ENCODE results near the gene TNXB.
"Not testable (repeated sequence)": the region's sequence is repeated elsewhere in the genome, so short reads cannot be mapped to it uniquely, and the experiment has no call there.

The TNXB gene

GRCh38 chr6:32045811-32046449, 63.2 kb downstream of the TNXB start:
- no peak for TF ChIP-seq POLR2A (IDR thresholded peaks at IDR 0.05; ENCODE audit: low read depth, low read length)
- no peak for TF ChIP-seq POLR2AphosphoS5 (IDR thresholded peaks at IDR 0.05; ENCODE audit: low read depth, low read length)
- no peak for TF ChIP-seq PAX5 (IDR thresholded peaks at IDR 0.05; ENCODE audit: insufficient read depth, low read length, severe bottlenecking)
- no peak for TF ChIP-seq SPI1 (IDR thresholded peaks at IDR 0.05; ENCODE audit: low read depth, low read length)
- no peak for FAIRE-seq
- DNase-seq (ENCODE audit: insufficient read length, low spot score): no peak

GRCh38 chr6:32044916-32045315, 64.2 kb downstream of the TNXB start:
- not testable (repeated sequence) for FAIRE-seq; DNase-seq (ENCODE audit: insufficient read length, low spot score)

DNA sequence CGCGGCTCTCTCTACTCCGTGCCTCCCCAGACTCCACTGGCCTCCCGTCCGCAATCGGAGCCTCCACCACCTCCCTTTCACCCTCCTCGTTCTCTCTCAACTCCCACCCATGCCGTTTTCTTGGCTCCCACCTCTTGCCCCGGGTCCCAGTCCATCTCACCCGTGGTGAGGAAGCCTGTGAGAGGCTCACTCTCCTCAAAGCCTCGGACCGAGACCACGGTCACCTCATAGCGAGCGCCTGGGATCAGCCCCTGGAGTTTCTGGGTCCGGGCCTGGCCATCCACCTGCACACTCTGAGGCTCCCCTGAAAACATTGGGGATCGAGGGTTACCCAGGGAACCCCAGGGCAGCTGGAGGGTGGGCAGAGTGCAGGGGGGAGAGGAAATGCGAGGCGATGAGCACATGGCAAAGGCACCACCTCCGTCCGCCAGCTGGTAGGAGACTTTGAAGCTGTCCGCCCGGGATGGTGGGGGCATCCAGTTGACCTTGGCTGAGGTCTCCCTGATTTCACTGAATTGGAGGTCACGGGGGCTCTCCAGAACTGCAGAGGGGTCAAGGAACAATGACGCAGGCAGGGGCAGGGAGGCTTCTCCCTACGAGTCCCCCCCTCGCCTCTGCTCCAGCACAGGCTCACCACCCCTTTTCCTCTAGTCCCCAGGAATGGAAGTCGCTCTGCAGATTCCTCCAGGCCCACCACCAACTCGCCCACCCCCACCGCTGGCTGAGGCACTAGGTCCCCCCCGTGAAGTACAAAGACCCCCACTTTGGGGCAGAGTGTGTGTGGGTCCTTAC, 65.4 kb downstream of the TNXB start:
- not testable (repeated sequence) for FAIRE-seq; DNase-seq (ENCODE audit: insufficient read length, low spot score)

- not testable (repeated sequence) for FAIRE-seq; DNase-seq (ENCODE audit: insufficient read length, low spot score)
Measured at GRCh38 chr6:32042276-32042675, 66.9 kb downstream of the TNXB start.

DNA sequence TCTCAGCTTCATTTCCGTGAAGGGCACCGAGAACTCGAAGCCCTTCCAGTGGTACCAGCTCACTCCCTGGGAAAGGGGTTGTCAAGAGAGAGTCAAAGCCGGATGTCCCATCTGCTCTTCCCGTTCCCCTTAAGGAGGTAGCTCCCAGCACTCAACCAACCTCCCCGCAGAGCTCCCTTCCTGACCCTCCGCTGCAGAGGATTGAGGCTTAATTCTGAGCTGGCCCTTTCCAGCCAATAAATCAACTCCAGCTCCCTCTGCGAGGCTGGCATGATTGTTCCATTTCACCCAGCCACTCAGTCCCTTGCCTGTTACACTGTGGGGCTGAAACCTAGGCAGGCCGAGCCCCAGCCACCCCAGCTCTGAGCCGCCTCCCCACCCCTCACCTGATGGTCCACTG, 67.8 kb downstream of the TNXB start:
- DNase-seq (ENCODE audit: insufficient read length, low spot score); FAIRE-seq: not testable (repeated sequence)

DNA sequence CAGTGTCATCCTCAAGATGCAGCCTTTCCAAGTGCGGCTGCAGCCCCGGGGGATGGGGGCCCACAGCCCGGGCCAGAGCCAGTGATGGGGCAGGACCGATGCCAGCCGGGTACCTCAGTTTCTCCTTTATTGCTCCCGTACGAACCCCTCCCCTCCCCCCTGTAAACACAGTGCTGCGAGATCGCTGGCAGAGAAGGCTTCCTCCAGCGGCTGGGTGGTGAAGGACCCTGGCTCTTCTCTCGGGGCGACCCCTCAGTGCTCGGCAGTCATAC, 68.2 kb downstream of the TNXB start:
- DNase-seq (ENCODE audit: insufficient read length, low spot score); FAIRE-seq: not testable (repeated sequence)

GRCh38 chr6:32040299-32041049, 68.7 kb downstream of the TNXB start:
- not testable (repeated sequence) for DNase-seq (ENCODE audit: insufficient read length, low spot score); FAIRE-seq

GRCh38 chr6:32039321-32040274, 69.5 kb downstream of the TNXB start:
- FAIRE-seq; DNase-seq (ENCODE audit: insufficient read length, low spot score): not testable (repeated sequence)

- not testable (repeated sequence) for DNase-seq (ENCODE audit: insufficient read length, low spot score); FAIRE-seq
Measured at GRCh38 chr6:32038878-32039277, 70.3 kb downstream of the TNXB start.

- not testable (repeated sequence) for DNase-seq (ENCODE audit: insufficient read length, low spot score); FAIRE-seq
Measured at GRCh38 chr6:32037598-32038524, 71.3 kb downstream of the TNXB start, which contains the start of gene CYP21A2. CYP21A2 (plus strand) TSS chr6:32038415; CDS start chr6:32038423, 8 bp downstream.

- DNase-seq (ENCODE audit: insufficient read length, low spot score); FAIRE-seq: not testable (repeated sequence)
Measured at GRCh38 chr6:32037136-32037535, 72.0 kb downstream of the TNXB start.

DNA sequence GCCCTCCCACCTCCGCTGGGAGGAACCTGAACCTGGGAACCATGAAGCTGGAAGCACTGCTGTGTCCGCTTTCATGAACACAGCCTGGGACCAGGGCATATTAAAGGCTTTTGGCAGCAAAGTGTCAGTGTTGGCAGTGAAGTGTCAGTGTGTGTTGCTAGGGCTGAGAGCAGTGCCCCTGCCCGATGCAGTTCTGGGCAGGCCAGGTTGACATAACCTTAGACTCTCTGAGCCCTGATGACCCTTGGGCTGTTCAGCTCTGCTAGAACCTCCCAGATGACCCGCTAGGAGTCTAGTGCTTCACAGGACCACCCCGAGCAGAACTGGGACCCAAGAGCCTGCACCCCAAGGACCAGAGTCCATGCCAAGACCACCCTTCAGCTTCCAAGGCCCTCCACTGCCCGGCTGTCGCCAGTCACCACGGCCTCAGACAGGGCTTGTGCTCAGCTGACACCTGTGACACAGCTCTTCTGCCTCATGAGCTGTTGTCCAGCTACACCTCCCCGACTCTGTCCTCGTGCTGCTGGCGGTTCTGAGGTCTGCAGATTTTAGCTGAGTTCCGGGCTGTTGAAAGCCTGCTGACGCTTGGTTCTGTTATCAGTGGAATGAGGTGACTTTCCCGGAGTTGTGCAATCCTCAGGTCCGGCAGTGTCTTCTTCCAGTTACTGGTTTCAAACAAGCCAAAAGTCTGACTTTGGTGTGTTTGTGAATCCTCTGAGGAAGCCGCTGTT, 73.7 kb downstream of the TNXB start:
- not testable (repeated sequence) for DNase-seq (ENCODE audit: insufficient read length, low spot score); FAIRE-seq

DNA sequence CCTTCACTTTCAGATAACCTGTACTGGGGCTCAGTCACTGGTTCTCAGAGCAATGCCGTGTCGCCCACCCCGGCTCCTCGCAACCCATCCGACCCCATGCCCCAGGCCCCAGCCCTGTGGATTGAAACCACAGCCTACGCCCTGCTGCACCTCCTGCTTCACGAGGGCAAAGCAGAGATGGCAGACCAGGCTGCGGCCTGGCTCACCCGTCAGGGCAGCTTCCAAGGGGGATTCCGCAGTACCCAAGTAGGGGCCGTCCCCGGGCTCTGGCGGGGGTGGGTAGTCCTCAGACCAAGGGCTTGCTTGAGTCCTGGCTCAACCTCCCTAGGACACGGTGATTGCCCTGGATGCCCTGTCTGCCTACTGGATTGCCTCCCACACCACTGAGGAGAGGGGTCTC, 79.6 kb downstream of the TNXB start:
- FAIRE-seq; DNase-seq (ENCODE audit: insufficient read length, low spot score): not testable (repeated sequence)

- not testable (repeated sequence) for DNase-seq (ENCODE audit: insufficient read length, low spot score); FAIRE-seq
Measured at GRCh38 chr6:32028631-32029030, 80.5 kb downstream of the TNXB start.

DNA sequence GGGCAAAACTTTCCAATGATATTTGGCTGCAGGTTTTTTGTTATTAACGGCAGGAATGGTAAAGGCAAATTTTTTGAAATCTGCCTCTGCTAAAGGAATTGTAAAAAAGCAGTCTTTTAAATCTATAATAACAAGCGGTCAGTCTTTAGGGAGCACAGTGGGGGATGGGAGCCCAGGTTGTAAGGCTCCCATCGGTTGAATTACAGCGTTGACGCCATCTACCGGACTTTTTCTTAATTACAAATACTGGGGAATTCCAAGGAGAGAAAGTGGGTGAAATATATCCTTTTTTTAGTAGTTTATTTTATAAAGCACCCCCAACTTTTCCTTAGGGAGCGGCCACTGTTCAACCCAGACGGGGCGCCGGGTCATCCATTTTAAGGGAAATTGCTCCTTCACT, 87.0 kb downstream of the TNXB start:
- not testable (repeated sequence) for FAIRE-seq; DNase-seq (ENCODE audit: insufficient read length, low spot score)

GRCh38 chr6:32014547-32014946, 94.6 kb downstream of the TNXB start, which contains the start of gene C4B:
C4B (plus strand) TSS chr6:32014795; CDS start chr6:32014846, 51 bp downstream.
- not testable (repeated sequence) for DNase-seq (ENCODE audit: insufficient read length, low spot score); FAIRE-seq

Measured in GM12891 (cell line).